A549 treated with Mapracorat at 1 μM for 4 hours (cell line): ENCODE results near the gene TRIP4. TPM values are rescaled to one million over a fixed set of nuclear protein-coding genes. Genes with fewer than 3 reads are reported as not detected.

ENCODE experiments used
- total RNA-seq: library from RNA; stranded (reverse); fragments of 200-300 nt; extraction: Qiagen RNA extraction; gene quantifications from 5 replicates; pipeline ENCODE4 v1.2.3, GENCODE V29; 2022

TRIP4 gene
- 24.8 to 33.6 TPM (median 25.9 TPM) in 5 replicates for total RNA-seq

DNA sequence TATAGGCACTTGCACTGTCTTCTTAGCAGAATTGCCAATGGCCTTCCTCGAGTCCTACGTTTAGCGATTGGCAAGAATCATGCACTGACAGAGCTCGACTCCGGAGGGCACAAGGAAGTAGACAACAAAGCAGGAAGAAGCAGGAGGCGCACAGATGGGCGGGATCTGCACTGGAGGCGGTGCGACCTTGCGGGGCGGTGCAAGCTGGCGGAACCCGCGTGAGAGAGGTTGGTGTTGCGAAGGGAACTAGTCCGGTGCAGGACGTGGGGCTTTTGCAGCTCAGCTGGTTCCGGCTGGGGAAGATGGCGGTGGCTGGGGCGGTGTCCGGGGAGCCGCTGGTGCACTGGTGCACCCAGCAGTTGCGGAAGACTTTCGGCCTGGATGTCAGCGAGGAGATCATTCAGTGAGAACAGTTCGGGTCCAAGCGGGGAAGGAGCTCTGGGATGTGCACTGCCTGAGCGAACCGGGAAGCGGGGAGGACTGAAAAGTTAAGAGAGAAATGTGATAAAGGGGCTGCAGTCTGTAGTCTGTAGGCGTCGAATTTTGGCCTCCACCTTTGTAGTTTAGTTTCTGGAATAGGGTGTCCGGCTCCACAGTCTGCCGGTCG lies at the start of gene TRIP4:
TSS of gene TRIP4 (plus strand) at position 275 of the 607 bp plus-strand sequence. CDS start at position 303, 28 bp downstream.

GRCh38 chr15:64355944-64356709 lies 31.5 kb upstream of the TRIP4 start, which contains the start of gene CSNK1G1:
TSS of gene CSNK1G1 (minus strand) at chr15:64356173. CDS start at chr15:64300499, 55,674 bp downstream.

DNA sequence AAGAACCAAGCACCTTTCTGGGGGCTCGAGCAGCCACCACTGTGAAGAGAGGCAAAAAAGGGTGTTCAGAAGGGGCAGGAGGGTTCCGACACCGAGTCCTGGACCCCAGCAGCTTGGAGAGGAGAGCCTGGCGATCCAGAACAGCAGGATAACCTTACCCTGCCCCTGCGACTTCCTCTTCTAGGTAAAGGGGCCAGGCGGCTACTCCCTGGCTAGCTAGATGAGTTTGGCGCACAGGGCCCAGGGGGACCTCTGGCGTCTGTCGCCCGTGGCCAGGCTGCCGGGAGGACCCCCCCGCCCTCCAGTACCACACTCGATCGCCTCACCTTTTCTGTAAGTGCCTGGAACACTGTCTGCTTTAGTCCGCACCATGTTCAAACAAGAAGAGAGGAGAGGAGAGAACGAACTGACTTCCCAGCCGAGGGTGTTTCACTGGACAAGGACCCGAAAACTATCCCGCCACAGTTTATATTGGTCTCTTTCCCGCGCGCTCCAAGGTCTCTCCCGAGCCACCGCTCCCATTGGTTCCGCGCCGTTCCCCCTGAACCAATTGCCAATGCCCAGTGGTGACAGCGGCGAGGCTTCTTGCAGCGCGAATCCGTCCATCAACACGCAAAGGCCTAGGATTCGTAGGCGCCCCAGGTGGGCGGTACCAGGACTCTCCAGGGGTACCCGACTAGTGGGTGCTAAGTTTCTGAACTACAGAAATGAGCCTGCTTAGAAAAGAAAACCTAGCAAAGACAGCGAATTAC lies 6.5 kb upstream of the TRIP4 start, which contains the start of gene PCLAF:
TSS of gene PCLAF (minus strand) at position 442 of the 752 bp plus-strand sequence. CDS start at position 372, 70 bp downstream.

GRCh38 chr15:64460206-64460723 lies 72.6 kb downstream of the TRIP4 start, which contains the start of gene ZNF609:
TSS of gene ZNF609 (plus strand) at chr15:64460578. CDS start at chr15:64499420, 38,842 bp downstream.

Other genes with a start within 250 kb of the TRIP4 start
- 0.53 to 0.97 TPM (median 0.81 TPM) in 5 replicates for gene SNX22, start 236.1 kb upstream of the TRIP4 start, total RNA-seq
- gene PPIB, start 224.8 kb upstream of the TRIP4 start, total RNA-seq = 783 to 825 TPM (median 798 TPM) in 5 replicates
- gene CSNK1G1, start 31.7 kb upstream of the TRIP4 start, total RNA-seq = 13.9 to 19.4 TPM (median 18.3 TPM) in 5 replicates
- 138 to 270 TPM (median 150 TPM) in 5 replicates for gene PCLAF, start 6.4 kb upstream of the TRIP4 start, total RNA-seq
- 15.7 to 23.9 TPM (median 21.6 TPM) in 5 replicates for gene ZNF609, start 72.7 kb downstream of the TRIP4 start, total RNA-seq